ENCODE results near the gene PEAK1.

The PEAK1 gene, protein sequence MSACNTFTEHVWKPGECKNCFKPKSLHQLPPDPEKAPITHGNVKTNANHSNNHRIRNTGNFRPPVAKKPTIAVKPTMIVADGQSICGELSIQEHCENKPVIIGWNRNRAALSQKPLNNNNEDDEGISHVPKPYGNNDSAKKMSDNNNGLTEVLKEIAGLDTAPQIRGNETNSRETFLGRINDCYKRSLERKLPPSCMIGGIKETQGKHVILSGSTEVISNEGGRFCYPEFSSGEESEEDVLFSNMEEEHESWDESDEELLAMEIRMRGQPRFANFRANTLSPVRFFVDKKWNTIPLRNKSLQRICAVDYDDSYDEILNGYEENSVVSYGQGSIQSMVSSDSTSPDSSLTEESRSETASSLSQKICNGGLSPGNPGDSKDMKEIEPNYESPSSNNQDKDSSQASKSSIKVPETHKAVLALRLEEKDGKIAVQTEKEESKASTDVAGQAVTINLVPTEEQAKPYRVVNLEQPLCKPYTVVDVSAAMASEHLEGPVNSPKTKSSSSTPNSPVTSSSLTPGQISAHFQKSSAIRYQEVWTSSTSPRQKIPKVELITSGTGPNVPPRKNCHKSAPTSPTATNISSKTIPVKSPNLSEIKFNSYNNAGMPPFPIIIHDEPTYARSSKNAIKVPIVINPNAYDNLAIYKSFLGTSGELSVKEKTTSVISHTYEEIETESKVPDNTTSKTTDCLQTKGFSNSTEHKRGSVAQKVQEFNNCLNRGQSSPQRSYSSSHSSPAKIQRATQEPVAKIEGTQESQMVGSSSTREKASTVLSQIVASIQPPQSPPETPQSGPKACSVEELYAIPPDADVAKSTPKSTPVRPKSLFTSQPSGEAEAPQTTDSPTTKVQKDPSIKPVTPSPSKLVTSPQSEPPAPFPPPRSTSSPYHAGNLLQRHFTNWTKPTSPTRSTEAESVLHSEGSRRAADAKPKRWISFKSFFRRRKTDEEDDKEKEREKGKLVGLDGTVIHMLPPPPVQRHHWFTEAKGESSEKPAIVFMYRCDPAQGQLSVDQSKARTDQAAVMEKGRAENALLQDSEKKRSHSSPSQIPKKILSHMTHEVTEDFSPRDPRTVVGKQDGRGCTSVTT (N-terminal part only)

GRCh38 chr15:77419836-77420609, at the start of gene PEAK1:
TSS of gene PEAK1 (minus strand) at chr15:77420104. CDS start at chr15:77181926, 238,178 bp downstream.
- DNase-seq = peak; percentile 100

GRCh38 chr15:77468896-77469295, 49.0 kb upstream of the PEAK1 start:
- no peak for DNase-seq

DNA sequence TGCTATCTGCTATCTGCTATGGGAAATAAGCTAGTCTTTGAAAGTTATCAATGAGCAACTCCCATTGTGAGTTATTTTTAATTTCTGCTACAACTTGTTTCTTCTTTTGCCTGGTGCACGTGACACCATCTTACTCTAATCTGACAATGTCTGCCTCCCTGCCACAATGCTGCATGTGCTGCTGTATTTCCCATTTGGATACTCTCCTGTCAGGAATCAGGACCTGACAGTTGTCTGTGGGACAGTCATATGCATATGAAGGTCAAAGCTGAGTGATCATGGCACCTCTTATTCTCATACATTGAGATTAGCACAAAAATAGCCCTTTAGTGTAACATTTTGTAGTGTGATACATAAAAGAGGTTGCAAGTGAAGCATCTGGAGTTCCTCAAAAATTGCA, 46.6 kb upstream of the PEAK1 start:
- no peak for DNase-seq

DNA sequence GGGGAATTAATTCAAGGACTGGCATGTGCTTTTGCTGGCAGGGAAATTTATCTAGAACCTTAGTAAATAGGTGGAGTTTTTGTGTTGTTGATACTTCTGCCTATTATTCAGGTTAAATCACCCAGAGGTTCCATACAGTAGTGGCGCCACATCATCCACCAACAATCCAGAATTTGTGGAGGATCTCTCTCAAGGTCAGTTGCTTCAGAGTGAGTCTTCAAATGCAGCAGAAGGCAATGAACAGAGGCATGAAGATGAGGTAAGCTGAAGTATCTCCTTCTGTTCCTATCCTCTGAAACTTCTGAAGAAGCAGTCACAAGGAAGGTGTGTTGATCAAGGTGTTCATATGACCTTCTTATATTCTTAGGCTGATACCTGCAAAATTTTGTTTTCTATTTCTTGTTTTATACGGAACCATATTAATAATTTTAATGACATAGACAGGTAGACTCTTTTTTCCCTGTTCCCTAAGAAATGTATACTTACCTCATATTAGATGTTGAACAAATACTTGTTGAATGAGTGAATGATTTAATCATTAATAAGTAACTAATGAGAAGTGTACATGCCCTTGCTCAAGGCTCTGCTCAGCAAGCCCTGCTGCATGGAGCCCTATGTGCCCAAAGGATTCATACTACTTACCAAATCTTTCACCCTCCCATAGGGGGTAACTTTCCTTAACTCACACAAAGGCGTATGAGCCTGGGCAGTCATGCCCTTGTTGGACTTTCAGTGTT, 44.4 kb upstream of the PEAK1 start:
- no peak for DNase-seq

DNA sequence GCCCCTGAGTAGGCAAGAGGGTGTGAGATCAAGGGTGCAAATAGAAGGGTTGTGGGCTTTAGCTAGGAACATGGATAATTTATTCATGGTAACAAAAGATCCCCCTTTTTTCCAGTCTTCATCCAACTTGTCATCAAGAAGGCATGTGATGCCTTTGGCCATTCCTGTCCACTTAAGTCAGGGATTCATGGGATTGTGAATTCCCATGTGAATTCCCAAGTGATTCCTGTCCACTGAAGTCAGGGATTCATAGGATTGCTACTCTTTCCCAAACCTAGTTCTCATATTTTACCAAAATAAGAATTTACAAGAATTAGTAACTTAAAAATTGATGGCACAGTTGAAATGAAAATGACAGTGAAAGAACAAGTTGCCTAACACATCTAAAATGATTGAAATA, 41.6 kb upstream of the PEAK1 start:
- DNase-seq = no peak

- no peak for DNase-seq
These were observed 39.1 kb upstream of the PEAK1 start for GRCh38 chr15:77459031-77459430.

DNA sequence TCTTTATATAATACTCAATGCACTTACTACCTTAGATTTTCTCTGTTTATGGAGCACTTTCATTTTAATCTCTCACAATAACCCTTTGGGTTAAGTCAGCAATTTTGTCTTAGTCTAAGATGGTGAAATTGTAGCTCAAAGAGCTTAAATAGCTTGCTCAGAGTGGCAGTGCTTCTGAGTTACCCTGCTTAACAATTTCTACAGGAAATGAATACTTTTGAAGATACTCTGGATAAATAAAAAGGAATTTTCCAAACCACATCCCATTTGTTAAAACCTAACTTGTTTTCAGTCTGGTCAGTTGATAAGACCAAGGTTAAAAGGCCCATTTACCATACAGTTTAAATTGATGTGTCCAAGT, 38.0 kb upstream of the PEAK1 start:
- DNase-seq = no peak

DNA sequence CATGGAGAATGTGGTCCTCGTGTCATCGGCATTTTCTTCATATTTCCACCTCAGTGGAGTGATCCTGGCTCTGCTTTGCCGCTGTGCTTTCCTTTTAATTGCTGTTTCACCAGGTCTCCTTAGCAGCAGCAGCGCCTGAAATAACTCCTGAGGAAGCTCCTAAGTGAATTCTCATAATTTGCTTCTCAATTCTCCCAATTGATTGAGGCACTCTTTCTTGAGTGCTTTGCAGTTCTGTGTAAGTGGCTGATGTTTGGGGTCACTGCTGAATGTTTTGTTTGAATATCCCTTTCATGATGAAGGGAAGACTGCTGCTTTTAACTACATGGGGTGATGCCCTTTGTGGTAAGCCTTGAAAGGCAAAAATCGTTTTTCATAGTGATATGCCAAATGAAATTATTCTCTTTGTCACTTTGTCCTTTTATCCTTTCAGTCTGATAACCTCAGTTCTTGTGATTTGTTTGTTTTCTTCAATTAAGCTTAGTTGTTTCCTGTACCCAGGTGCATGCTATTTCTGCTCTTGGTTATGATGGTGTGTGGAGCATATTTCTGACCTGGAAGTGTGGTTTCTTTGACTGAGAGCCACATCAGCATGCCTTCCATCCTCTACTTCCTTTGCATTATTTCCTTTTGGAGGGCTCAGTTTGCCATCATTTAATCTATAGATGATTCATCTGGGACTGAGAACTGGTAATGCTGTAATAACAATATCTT, 37.4 kb upstream of the PEAK1 start:
- DNase-seq = no peak

DNA sequence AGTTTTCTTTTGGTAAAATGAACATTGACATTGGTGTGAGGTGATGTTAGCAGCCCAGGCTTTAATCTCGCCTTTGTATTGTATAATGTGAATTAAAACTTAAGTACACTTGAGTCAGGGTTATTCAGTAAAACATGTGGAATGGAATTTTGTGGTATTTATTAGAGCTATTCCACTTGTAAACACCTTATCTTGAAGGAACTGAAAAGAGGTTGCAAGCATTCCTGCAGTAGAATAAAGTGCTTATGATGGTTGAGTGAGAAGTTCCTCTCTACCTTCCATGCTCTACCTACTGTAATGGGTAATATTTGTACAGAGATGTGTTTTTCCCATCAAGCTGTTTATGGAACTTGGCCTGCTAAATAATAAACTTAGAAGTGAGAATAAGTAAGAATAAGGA, 36.8 kb upstream of the PEAK1 start:
- no peak for DNase-seq

DNA sequence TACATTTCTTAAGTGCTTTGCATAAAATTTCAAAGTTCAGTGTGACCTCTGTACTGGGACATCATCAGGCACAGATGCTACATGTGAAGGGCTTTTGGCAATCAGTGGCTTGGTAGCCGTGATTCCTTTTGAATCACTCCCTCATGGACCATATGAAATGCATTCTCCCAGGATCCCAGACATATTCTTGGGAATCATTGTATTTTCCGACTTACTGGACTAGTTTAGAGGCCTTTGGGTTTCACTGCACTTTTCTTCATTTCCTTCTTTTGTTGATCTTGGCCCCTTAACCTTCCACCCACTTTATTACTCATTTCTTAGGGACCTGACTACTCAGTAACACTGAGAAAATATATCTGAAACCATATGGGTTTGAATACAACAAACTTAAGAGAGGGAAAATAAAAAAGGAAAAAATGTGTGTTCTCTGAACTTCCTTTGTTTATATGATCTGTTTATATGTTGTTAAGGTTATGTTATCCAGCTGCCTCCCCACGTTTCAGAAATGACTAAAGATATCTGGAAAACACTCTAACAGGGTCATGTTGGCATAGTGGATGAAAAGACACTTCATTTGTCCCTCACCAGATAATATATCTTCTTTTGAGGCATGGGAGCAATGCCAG, 35.9 kb upstream of the PEAK1 start:
- no peak for DNase-seq

GRCh38 chr15:77454951-77455350, 35.0 kb upstream of the PEAK1 start:
- DNase-seq = no peak

- no peak for DNase-seq
These were observed 34.4 kb upstream of the PEAK1 start for GRCh38 chr15:77454265-77454664.

- DNase-seq = no peak
These were observed 27.0 kb upstream of the PEAK1 start for GRCh38 chr15:77446840-77447390.

DNA sequence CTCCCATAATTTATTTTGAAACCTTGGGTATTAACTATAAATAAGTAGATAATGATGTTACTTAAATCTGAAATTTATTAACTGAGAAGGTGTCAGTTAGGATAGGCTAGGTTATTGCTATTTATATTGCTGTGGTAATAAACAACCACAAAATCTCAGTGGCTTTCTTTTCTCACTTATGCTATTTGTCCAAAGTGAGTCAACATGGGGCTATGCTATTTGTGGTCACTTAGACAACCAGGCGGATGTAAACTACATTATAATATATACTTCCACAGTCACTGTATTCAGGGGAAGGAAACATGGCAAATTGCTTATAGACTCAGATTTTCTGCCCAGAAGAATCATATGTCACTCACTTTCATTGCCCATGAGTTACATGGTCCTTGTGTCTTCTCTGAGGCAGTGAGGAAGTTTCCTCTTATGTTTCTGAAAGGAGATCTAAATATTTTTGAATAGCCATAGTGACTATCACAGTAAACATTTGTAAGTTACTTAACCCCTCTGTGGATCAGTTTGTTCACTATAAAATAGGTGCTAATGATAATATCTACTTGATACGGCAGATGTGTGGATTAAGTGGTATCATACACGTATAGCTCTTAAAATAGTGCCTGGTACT, 20.6 kb upstream of the PEAK1 start:
- no peak for DNase-seq

GRCh38 chr15:77437264-77437663, 17.4 kb upstream of the PEAK1 start:
- no peak for DNase-seq

GRCh38 chr15:77436822-77437221, 16.9 kb upstream of the PEAK1 start:
- DNase-seq = no peak

DNA sequence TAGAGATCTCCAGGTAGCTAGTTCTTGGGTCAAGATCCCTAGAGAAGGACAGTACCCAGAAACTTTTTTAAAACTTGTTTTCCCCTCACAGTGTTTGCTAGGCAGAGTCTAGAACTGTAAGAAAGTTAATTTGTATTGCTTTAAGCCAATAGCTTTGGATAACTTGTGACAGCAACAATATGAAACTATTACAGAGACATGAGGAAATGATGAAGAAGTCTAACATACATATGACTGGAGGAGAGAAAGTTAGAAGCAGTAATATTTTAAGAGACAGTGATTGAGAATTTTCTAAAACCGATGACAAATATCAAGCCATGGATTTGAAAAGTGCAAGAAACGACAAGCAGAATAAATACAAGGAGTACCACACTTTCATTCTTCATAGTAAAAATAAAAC, 10.7 kb upstream of the PEAK1 start:
- no peak for DNase-seq

- DNase-seq = no peak
These were observed 10.3 kb upstream of the PEAK1 start for GRCh38 chr15:77430213-77430612.

DNA sequence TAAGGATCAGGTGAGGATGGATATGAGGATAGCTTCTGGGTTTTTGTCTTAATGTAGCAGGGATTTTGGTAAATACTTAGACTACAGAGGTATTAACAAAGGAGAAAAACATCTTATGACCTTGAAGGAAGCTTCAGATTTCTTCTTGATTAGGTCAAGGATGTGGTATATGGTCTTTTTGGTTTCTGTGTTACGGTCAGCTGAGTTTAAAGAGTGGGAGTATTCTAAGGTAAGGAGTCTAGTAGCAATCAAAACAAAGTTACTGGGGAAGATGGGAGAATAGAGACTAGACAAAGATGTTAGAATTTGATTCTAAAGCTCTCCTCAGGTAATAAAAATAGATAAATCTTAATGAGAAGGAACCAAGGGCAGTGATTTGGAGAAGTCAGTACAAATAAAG, 7.0 kb upstream of the PEAK1 start:
- no peak for DNase-seq

DNA sequence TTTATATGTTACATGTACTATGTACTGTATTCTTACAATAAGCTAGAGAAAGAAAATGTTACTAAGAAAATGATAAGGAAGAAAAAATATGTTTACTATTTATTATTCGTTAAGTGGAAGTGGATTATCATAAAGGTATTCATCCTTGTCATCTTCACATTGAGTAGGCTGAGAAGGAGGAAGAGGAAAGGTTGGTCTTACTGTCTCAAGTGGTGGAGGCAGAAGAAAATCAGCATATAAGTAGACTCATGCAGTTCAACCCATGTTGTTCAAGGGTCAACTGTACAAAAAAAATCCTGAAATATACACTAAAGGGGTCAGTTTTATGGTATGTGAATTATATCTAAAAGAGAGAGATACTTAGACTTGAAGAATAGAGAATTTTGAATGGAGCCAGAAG, 6.5 kb upstream of the PEAK1 start:
- no peak for DNase-seq
